Left ventricle myocardium inferior (tissue), 1 donor: ENCODE measurements around the gene ERICH6. TPM values are rescaled to one million over a fixed set of nuclear protein-coding genes. Genes with fewer than 3 reads are reported as not detected.

Experiments
- DNase-seq: peaks from one replicate; pipeline ENCODE4 v3.0.0-alpha.2; 2020
- H3K27ac ChIP-seq: fragments of 200-600 bp; replicated peaks from 2 replicates; pipeline ENCODE4 v1.8.0; 2021
- H3K27me3 ChIP-seq: fragments of 200-600 bp; 2 replicates; pipeline ENCODE4 v1.8.0; 2021; ENCODE audit warnings: low read depth
- H3K36me3 ChIP-seq: fragments of 200-600 bp; 2 replicates; pipeline ENCODE4 v1.8.0; 2021
- H3K4me1 ChIP-seq: fragments of 200-600 bp; 2 replicates; pipeline ENCODE4 v1.8.0; 2021
- H3K4me3 ChIP-seq: fragments of 200-600 bp; 2 replicates; pipeline ENCODE4 v1.8.0; 2021; ENCODE audit warnings: mild to moderate bottlenecking, moderate library complexity
- H3K9me3 ChIP-seq: fragments of 200-600 bp; replicated peaks from 2 replicates; pipeline ENCODE4 v1.8.0; 2021
- CTCF ChIP-seq: fragments of 200-600 bp; IDR thresholded peaks from 2 replicates; pipeline ENCODE4 v1.8.0; 2021; ENCODE audit warnings: antibody characterized with exemption, mild to moderate bottlenecking, borderline replicate concordance
- intact Hi-C: fragments of 100-400 bp; cut with micrococcal nuclease; formaldehyde crosslinking; loops from one replicate; pipeline ENCODE4 v1.11.0; 2022
- total RNA-seq: library from RNA; stranded (reverse); fragmentation: NEBNext Ultra II Directional; extraction: Animal tissue kit (Norgen Biotek cat#: 25700); gene quantifications from one replicate; pipeline ENCODE4 v1.2.1, GENCODE V29; 2021
- donor health status: DM: no; HTN: yes; CAD: no; lungs with severe emphysema.

Gene ERICH6
- total RNA-seq, 1 donor from 2014 or later: 0.55 TPM

- no peaks in the 10 kb centered on the region for H3K27me3 ChIP-seq
- intact Hi-C loops: no loop called here
- no peaks in the 10 kb centered on the region for H3K36me3 ChIP-seq
- H3K27ac ChIP-seq: no peak overlapping the region
- H3K4me3 ChIP-seq: no peak overlapping the region
- H3K9me3 ChIP-seq: peaks cover 17% of the 10 kb centered on the region
- no peak for DNase-seq
- TF ChIP-seq CTCF: no peak
- H3K4me1 ChIP-seq: no peaks in the 10 kb centered on the region
These were observed 29.8 kb downstream of the ERICH6 start for GRCh38 chr3:150673966-150674365.

DNA sequence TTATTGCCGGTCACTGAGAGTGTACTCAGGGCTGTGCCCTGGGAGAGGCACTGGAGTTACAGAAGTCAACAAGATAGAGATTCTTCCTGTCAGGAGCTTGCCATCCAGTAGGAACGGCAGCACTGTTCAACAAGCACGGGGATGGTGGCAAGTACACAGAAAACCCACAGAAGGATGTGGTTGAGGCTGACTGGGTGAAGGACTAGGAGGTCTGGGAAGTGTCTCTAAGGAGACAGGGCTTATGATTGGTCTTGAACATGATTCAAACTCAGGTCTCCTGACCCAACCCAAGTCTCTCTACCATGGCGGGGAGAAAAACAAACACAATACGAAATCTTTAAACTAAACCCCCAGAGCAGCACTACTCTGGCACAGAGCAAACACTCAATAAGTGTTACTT, 37.6 kb downstream of the ERICH6 start:
- Histone ChIP-seq H3K4me3 (no peak overlapping the region), H3K9me3 (no peaks in the 10 kb centered on the region), H3K4me1 (no peaks in the 10 kb centered on the region), H3K27me3 (no peaks in the 10 kb centered on the region), H3K36me3 (no peaks in the 10 kb centered on the region), H3K27ac (no peak overlapping the region)
- intact Hi-C loops: no loop called here
- no peak for DNase-seq
- TF ChIP-seq CTCF: no peak

DNA sequence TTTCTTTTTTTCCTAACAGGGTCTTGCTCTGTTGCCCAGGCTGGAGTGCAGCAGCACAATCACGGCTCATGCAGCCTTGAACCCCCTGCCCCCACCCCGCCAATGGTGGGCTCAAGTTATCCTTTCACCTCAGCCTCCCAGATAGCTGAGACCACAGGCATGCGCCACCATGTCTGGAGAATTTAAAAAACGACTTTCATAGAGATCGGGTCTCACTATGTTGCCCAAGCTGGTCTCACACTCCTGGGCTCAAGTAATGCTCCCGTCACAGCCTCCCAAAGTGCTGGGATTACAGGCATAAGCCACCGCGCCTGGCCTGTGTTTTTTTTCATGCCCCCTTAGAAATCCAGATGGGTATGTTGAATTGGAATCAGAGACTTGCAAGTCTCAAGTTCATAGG, 40.3 kb downstream of the ERICH6 start:
- no peak for DNase-seq
- intact Hi-C loops: no loop called here
- Histone ChIP-seq H3K4me1 (no peaks in the 10 kb centered on the region), H3K9me3 (no peaks in the 10 kb centered on the region), H3K27ac (no peak overlapping the region), H3K36me3 (no peaks in the 10 kb centered on the region), H3K27me3 (no peaks in the 10 kb centered on the region), H3K4me3 (no peak overlapping the region)
- no peak for TF ChIP-seq CTCF

DNA sequence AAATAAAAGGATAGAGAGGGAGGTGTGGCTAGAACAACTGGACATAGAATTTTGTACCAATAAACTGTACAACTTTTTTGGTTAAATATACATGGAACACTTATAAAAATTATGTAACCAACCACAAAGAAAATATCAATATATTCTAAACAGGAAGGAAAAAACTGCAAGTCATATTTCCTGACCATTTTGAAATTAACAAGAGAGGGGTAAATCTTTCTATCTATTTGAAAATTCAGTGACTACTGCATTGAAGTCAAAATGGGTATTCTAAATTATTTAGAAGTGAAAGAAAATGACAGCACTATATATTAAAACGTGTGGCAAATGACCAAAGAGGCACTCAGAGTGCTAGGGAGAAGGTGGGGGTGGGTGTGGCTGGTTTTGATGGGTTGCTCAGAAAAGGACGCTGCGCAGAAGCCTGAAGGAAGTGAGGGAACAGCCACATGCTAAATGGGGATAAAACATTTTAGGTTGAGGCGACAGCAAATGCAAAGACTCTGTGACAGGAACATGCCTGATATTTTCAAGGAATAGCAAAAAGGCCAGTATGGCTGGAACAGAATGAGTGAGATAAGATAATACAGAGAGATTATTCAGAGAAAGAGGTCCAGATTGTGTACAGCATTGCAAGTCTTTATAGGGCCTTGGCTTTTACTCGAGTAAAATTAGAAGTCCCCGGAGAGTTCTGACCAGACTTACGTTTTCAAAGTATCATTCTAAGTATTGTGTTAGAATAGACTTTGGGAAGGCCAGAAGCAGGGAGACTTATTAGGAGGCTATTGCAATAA, 41.1 kb downstream of the ERICH6 start:
- Histone ChIP-seq H3K27me3 (no peaks in the 10 kb centered on the region), H3K9me3 (no peaks in the 10 kb centered on the region), H3K4me3 (no peak overlapping the region), H3K27ac (no peak overlapping the region), H3K36me3 (no peaks in the 10 kb centered on the region), H3K4me1 (no peaks in the 10 kb centered on the region)
- TF ChIP-seq CTCF: no peak
- intact Hi-C loops: no loop called here
- DNase-seq: no peak

DNA sequence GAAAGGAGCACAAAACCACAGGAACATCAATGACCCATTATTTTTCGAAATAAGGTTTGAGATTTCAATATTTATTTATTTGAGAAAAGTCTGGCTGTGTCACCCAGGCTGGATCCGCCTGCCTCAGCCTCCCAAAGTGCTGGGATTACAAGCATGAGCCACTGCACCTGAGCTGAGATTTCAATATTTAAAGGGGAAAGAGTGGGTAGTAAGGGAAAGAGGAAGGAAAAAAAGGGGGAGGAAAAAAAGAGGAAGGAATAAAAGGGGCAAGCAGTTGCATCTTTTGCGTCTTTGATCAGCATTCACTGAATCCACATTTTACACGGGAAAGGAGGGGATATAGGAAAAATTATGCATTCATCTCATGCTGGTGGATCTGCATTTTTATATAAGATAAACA, 47.4 kb downstream of the ERICH6 start:
- DNase-seq: no peak
- Histone ChIP-seq H3K27ac (no peak overlapping the region), H3K36me3 (no peaks in the 10 kb centered on the region), H3K27me3 (no peaks in the 10 kb centered on the region), H3K4me1 (no peaks in the 10 kb centered on the region), H3K4me3 (no peak overlapping the region), H3K9me3 (no peaks in the 10 kb centered on the region)
- intact Hi-C loops: no loop called here
- no peak for TF ChIP-seq CTCF
